Heart right ventricle (tissue), 16 donors: ENCODE results near the gene TMPRSS11A. TPM values are rescaled to one million over a fixed set of nuclear protein-coding genes. Genes with fewer than 3 reads are reported as not detected.

Experiments
- ATAC-seq, 8 donors: fragments of 200-7000 bp; cut with Tn5 transposase; one replicate each; pipeline ENCODE4 v1.9.1; 2020; ENCODE audit warnings: mild to moderate bottlenecking in 8 of 8, moderate library complexity in 8 of 8, moderate number of reproducible peaks in 1 of 8
- DNase-seq, 2 donors: peaks; one replicate each; pipeline ENCODE4 v3.0.0-alpha.2; 2020
- H3K27ac ChIP-seq, 10 donors: fragments of 200-600 bp; sonication (generic) in 2 of 10; one replicate each; pipeline versions ENCODE4 v1.5.0 to v1.8.0; 2020 to 2022; ENCODE audit warnings: mild to moderate bottlenecking in 3 of 10
- H3K27me3 ChIP-seq, 7 donors: fragments of 200-600 bp; one replicate each; pipeline ENCODE4 v1.8.0; 2021 to 2022; ENCODE audit warnings: mild to moderate bottlenecking in 2 of 7
- H3K36me3 ChIP-seq, 9 donors: fragments of 200-600 bp; sonication (generic) in 1 of 9; one replicate each; pipeline versions ENCODE4 v1.5.0 to v1.8.0; 2020 to 2022; ENCODE audit warnings: mild to moderate bottlenecking in 2 of 9
- H3K4me1 ChIP-seq, 9 donors: fragments of 200-600 bp; sonication (generic) in 1 of 9; one replicate each; pipeline versions ENCODE4 v1.5.0 to v1.8.0; 2020 to 2022; ENCODE audit warnings: mild to moderate bottlenecking in 4 of 9
- H3K4me3 ChIP-seq, 10 donors: fragments of 200-600 bp; sonication (generic) in 2 of 10; one replicate each; pipeline versions ENCODE4 v1.5.0 to v1.8.0; 2020 to 2022; ENCODE audit warnings: mild to moderate bottlenecking in 7 of 10, moderate library complexity in 2 of 10
- H3K9me3 ChIP-seq, 11 donors: fragments of 200-600 bp in 10 of 11; sonication (generic) in 2 of 11; one replicate each; pipeline versions ENCODE4 v1.5.0 to v1.8.0; 2013 to 2022; ENCODE audit warnings: mild to moderate bottlenecking in 2 of 11, control low read depth in 1 of 11, moderate library complexity in 1 of 11
- CTCF ChIP-seq, 9 donors: fragments of 200-600 bp; sonication (generic) in 2 of 9; IDR thresholded peaks; one replicate each; pipeline versions ENCODE4 v1.5.0 to v1.8.0; 2021 to 2022; ENCODE audit warnings: antibody characterized with exemption in 9 of 9, mild to moderate bottlenecking in 5 of 9, moderate library complexity in 1 of 9
- WGBS, 2 donors: extraction: QIAGEN DNeasy Blood & Tissue Kit; methylation state at CpG; one replicate each; pipeline ENCODE4 v1.1.7; 2013; ENCODE audit warnings: inconsistent platforms in 1 of 2; 5-methylcytosine and 5-hydroxymethylcytosine counted together
- intact Hi-C, 10 donors: fragments of 100-400 bp; cut with DNase I; formaldehyde crosslinking; loops; one replicate each; pipeline versions ENCODE4 v1.11.1 to v1.14.2; 2022
- polyA plus RNA-seq, 2 donors: library from polyadenylated mRNA; stranded (reverse); fragments of 200-250 nt; gene quantifications; one replicate each; pipeline ENCODE4 v1.2.3, GENCODE V29; 2013
- total RNA-seq, 10 donors: library from RNA; stranded (reverse); fragmentation: NEBNext Ultra II Directional in 3 of 10; extraction: Animal tissue kit (Norgen Biotek cat#: 25700) in 3 of 10; gene quantifications; one replicate each; pipeline versions ENCODE4 v1.2.1 to v1.2.4, GENCODE V29; 2021 to 2023
- donor health status: Arrhythmogenic right ventricular cardiomyopathy.
- donor health status: ischemic (EF 13 %, LVEDD 7.1; RV severe dilation, severe dysfunction).
- donor health status: healthy with polysubstance abuse.
- donor health status: DM: no; HTN: yes; CAD: no.
- donor health status: DM: no; HTN: no; CAD: no.
- donor health status: ischemic (EF 25% LVEDD 6.9; RV normal size, moderate dysfunction).
- donor health status: ischemic (EF 25% LVEDD 5.7; RV mildly dilated, moderate dysfunction).
- donor health status: healthy.
- donor health status: DM: yes; HTN: yes; CAD: no.
- donor health status: Ischemic cardiomyopathy.
- donor health status: ischemic (EF 35%, LVEDD 5.7; RV mildly dilated, moderate dysfunction).
- donor health status: nonischemic (EF 11% LVEDD 7.7; RV severe dilation, severe dysfunction).
- donor health status: DM: yes; HTN: yes; CAD: no.
- donor health status: PGD.
- donor health status: ischemic (EF 29% LVEDD 5.4; RV normal size, mild dysfunction).
- donor health status: nonischemic (EF 23%, LVEDD 6.1; RV moderate dilation, normal function).

Gene TMPRSS11A
- total and polyA plus RNA-seq, 12 donors: 0.01 TPM; not detected in 11

- H3K4me3 ChIP-seq: no peak overlapping the region
- ATAC-seq: no peak
- H3K27ac ChIP-seq: no peak overlapping the region
- DNase-seq: no peak
- H3K36me3 ChIP-seq: no peaks in the 10 kb centered on the region
- TF ChIP-seq CTCF (IDR thresholded peaks at IDR 0.05): no peak
- 75 to 76% methylated on average over 4 of the region's 4 CpGs for WGBS, 2 donors
- peaks cover 0 to 18% (median 0%) of the 10 kb centered on the region in 11 donors for H3K9me3 ChIP-seq
- H3K27me3 ChIP-seq: no peaks in the 10 kb centered on the region
- intact Hi-C loops: loop anchor here in 1 of 10 donors (5.0 kb wide), 1 partner anchor 308 kb away; no protein-coding TSS in a partner anchor
- no peaks in the 10 kb centered on the region for H3K4me1 ChIP-seq
Observed at GRCh38 chr4:67869580-67870190, 93.6 kb downstream of the TMPRSS11A start.

GRCh38 chr4:67861513-67861912, 101.8 kb downstream of the TMPRSS11A start:
- Histone ChIP-seq H3K27ac (no peak overlapping the region), H3K27me3 (no peaks in the 10 kb centered on the region), H3K4me3 (no peak overlapping the region), H3K4me1 (no peaks in the 10 kb centered on the region), H3K36me3 (no peaks in the 10 kb centered on the region), H3K9me3 (peaks cover 0 to 10% (median 0%) of the 10 kb centered on the region in 11 donors)
- no peak for DNase-seq
- 63 to 75% methylated on average over 6 of the region's 6 CpGs for WGBS, 2 donors
- no peak for ATAC-seq
- intact Hi-C loops: no loop called here
- TF ChIP-seq CTCF (IDR thresholded peaks at IDR 0.05): no peak

Other genes starting within 250 kb of the TMPRSS11A start
- not detected for gene GNRHR, start 209.1 kb downstream of the TMPRSS11A start, total RNA-seq
- gene GNRHR, start 209.1 kb downstream of the TMPRSS11A start, polyA plus RNA-seq: not detected
- not detected for gene TMPRSS11D, start 79.5 kb downstream of the TMPRSS11A start, total RNA-seq
- gene TMPRSS11D, start 79.5 kb downstream of the TMPRSS11A start, polyA plus RNA-seq: under 1 TPM in 1 of 2 donors, not detected in 1; 0.03 TPM
- gene TMPRSS11F, start 166.4 kb upstream of the TMPRSS11A start, total RNA-seq: not detected
- not detected for gene TMPRSS11F, start 166.4 kb upstream of the TMPRSS11A start, polyA plus RNA-seq